ENCODE results near the gene LRRC63.
"Not testable (repeated sequence)": the region's sequence is repeated elsewhere in the genome, so short reads cannot be mapped to it uniquely, and the experiment has no call there.

The LRRC63 gene

DNA sequence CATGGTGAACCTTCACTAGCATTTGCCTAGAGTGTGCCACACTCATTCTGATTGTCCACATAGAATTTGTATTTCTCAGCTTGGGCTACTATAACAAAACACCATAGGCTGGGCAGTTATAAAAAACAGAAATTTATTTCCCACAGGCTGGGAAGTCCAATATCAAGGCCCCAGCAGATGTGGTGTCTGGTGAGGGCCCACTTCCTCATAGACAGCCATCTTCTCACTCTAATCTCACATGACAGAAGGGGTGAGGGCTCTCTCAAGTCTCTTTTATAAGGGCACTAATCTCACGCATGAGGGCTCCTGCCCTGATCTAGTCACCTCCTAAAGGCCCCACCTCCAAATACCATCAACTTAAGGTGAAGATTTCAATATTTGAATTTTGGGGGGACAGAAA lies 53.6 kb downstream of the LRRC63 start:
- no peak for DNase-seq (ENCODE audit: low read depth)

DNA sequence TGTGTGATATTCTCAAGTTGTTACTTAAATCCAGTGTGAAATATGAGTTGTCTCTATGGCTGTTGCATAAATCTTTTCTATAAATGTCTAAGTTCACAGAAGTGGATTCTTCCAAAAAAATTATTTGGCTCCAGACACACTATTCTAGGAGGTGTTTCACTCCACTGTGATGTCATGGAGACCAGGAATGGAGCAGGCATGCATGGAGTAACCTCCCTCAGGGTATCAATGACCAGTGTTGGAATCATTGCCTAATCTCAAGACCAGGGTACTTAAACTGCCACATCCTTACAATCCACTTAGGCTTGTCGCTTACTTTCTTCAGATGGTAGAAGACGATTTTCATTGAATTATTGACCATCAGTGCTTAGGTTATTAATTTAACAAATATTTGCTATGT lies 55.4 kb downstream of the LRRC63 start:
- no peak for DNase-seq (ENCODE audit: low read depth)

DNA sequence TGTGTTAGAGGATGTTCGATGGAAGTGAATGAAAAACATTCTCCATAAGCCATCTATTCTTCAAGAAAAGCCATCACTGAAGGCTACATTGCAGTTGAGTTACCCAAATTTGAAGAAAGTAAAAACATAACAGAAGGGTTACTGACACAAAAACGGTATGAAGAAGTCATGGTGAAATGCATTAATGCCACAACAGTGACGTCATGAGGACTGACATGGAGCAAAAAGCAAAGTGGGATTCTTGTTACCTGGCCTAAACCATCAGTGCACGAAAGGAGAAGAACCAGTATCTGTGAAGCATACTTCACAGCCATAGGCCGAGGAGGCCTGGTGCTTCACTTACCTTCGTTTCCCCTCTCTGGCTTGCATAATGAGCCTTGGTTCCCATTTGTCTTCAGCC lies 58.7 kb downstream of the LRRC63 start:
- DNase-seq (ENCODE audit: low read depth): no peak

DNA sequence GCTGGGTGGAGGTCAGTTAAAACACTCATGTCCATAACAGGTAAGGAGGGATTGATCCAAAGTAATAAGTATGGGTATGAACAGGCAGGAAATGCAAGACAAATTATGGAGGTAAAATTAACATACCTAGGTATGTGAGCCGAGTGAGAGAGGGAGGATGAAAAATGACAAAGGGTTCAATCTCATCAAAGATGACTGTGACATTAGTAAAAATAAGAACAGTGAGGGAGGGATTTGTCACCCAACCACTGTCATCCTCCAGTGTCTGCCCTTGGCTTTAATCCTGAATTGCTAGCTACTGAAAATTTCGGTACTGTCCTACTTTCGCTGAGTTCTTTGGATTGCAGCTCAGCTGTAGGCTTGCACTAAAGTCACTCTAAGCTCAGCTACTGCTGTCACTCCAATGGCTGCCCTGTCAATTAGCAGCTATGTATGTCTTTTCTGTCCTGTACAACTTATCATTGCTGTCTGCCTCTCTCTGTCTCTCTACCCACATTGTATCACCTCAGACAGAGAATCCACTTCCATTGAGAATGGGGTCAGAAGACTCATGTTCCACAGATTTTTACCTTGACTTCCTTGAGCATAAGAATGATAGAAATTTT lies 62.5 kb downstream of the LRRC63 start:
- no peak for DNase-seq (ENCODE audit: low read depth)

DNA sequence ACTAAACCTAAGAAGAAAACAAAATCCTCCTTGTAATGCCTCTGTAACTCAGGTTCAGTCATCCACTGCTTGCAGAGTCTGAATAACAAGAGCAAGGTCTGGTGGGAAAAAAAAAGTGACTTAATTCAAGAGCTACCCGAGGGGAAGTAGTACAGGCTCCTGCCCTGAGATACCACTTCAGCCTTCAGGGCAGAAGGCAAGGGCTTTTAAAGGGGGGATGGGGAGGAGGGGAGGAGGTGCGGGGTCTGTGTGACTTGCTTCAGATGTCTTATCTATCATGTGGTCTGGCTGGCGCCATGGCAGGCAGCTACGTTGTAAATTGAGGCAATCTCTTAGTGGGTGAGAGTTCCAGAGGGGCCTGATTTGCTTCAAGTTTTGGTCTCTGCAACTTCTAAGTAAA lies 66.7 kb downstream of the LRRC63 start:
- DNase-seq (ENCODE audit: low read depth): no peak

DNA sequence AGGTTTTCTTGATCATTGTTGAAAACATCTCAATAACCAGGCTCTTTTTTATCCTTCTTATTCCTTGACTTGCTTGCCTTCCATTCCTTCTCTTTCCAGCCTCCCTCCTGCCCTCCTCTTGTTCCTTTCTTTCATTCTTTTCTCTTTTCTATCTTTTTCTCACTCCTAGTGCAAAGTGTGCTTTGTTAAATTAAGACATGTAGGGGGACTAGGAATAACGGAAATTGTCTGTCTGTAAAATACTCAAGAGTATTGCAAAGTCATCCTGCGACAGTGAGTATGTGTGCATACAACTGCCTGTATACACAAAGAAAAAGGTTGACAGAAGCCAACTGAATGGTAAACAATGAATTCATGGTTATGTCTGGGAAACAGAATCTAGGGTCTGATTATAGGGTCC lies 70.1 kb downstream of the LRRC63 start:
- no peak for DNase-seq (ENCODE audit: low read depth)

DNA sequence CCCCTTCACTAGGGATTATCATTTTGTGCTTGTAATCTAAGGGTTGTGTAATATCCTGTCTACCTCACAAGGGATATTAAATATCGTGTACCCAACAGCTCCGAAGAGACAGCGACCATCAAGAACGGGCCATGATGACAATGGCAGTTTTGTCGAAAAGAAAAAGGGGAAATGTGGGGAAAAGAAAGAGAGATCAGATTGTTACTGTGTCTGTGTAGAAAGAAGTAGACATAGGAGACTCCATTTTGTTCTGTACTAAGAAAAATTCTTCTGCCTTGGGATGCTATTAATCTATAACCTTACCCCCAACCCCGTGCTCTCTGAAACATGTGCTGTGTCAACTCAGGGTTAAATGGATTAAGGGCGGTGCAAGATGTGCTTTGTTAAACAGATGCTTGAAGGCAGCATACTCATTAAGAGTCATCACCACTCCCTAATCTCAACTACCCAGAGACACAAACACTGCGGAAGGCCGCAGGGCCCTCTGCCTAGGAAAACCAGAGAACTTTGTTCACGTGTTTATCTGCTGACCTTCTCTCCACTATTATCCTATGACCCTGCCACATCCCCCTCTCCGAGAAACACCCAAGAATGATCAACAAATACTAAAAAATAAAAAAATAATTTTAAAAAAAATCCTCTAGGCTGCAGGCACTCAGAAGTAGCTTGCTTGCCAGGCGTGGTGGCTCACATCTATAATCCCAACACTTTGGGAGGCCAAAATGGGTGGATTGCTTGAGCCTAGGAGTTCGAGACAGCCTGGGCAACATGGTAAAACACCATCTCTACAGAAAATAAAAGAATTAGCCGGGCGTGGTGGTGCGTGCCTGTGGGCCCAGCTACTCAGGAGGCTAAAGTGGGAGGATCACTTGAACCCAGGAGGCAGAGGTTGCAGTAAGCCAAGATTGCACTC lies 72.4 kb downstream of the LRRC63 start:
- not testable (repeated sequence) for DNase-seq (ENCODE audit: low read depth)

DNA sequence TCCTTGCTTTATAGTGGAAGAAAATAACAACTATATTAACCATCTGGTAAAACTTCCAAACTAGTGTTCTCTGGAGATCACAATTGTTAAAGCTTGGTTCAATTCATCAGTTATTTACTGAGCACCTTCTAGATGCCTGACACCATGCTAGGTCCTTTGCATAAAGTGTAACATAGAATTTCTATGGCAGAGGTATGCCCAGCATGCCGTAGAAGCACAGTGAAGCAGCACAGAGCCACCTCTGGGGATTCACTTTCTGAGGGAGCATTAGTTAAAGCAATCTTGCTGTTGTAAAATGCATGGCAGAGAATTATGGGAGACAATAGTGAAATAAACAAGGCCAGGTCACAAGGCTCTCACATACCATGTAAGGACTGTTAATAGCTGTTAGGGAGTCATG lies 75.2 kb downstream of the LRRC63 start:
- DNase-seq (ENCODE audit: low read depth): no peak

DNA sequence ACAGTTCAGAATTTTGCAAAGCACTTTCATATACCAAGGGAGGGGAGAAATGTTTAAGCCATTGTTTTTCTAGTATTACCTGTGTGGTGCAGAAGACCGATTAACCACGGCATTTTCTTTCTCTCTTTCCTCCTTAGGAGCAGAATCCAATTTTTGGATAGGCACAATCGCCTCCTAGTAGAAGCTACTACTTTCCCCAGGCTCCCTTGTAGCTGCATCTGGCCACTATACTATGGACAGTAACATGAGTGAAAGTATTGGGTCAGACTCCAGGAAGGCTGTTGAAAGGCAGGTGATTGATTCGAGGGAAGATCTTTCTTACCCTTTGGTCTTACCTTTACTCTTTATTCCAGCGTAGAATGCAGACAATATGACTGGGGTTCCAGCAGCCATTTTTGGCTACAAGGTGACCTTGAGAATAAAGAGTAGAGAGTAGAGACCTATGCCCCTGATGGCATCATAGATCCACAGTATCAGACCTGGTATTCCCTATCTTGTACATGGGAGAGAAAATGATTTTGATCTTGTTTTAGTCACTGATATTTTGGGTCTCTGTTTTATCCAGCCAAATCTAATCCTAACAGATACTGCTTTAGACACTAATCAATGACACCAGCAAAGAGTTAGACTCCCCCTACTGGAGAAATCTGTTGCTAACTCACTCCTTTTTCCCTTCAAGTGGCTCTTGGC lies 77.0 kb downstream of the LRRC63 start:
- DNase-seq (ENCODE audit: low read depth): no peak

DNA sequence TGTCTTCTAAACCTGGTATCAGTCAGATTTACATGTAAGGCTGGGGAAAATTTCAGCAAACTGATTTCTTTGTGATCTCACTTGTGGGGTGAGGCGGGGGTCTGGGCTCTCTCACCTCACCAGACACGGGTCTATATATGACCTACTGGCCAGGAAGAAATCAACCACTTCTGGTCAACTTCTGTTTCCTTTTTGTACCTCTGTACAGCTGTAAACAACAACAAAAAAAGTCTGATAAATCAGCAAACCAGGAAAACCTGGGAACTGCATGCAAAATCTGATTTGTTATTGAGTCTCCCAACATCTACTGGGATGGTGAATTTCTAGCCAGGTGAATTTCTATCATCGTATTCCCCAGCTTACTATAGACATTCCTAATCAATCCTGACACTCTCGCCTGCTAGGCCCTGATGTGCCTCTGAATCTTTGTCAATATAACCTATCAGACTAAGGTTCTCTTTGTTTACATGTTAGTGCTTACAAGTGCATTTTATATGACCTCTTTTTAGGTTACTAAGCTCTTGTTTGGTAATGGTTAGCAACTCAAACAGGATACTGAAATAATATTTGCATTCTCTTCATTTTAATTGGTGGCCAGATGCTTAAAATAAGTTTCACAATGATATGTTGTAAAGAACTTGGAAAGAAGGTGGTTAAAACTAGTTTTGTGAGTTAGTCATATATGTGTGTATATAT lies 77.7 kb downstream of the LRRC63 start:
- DNase-seq (ENCODE audit: low read depth): no peak

DNA sequence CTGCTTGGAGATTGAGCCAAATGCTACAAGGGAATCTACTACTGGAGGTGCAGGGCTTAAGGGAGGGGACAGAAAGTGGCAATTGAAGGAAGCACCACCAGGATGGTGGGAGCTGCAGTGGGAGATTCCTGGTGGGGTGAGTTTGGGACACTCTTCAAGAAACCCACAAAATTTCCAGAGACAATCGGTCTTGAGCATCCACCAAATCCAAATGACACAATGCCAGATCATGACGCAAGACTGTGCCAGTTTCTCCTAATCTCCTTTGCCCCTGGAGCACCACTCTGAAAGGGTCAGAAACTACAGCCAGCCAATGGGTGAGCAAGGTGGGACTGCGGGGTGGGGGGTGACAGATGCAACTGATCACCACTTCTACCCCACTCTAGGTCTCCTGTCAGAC lies 78.7 kb downstream of the LRRC63 start:
- no peak for DNase-seq (ENCODE audit: low read depth)

DNA sequence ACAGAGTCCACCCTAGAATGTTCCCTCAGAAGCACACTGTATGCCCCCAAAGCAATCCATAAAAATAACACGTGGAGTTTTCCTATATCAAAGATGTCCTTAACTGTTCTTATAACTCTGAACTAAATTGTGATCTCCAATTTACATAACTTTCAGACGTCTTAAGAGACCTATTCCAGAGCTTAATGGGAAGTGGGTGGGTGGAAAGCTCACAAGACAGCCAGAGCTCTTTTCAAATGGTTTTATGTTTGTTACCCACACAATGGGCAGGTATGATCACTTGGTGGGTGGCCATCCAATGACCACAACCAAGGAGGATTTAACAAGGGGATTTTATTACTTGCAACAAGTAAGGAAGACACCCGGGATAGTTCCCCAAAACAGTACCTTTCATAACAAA lies 81.7 kb downstream of the LRRC63 start:
- no peak for DNase-seq (ENCODE audit: low read depth)

DNA sequence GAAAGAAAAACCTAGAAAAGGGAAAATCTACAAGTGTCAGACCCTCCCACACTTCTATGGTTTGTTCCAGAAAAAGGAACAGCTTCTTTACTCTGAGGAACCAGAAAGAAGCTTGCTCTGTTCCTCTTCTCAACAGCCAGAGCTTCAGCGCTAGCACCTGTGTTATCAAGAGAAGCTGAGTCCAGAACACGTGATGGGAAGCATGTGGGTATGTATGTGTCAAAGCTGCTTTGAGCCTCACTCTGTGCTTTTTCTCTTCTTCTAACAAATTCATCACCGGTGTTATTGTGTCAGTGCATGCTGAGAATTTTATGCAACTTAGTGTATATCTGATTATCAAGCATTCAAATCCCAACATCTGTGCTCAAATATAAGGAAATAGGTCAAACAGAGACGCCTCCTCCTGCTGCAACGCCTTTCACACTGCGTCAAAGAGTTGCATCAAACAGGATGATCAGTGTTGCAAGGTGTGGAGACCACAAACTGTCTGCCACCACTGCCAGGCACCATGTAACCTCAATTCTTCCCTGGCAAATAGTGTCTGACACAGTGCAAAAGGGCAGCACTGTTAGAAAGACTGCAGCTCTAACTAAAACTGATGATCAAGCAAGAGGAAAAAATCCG lies 83.9 kb downstream of the LRRC63 start:
- no peak for DNase-seq (ENCODE audit: low read depth)

DNA sequence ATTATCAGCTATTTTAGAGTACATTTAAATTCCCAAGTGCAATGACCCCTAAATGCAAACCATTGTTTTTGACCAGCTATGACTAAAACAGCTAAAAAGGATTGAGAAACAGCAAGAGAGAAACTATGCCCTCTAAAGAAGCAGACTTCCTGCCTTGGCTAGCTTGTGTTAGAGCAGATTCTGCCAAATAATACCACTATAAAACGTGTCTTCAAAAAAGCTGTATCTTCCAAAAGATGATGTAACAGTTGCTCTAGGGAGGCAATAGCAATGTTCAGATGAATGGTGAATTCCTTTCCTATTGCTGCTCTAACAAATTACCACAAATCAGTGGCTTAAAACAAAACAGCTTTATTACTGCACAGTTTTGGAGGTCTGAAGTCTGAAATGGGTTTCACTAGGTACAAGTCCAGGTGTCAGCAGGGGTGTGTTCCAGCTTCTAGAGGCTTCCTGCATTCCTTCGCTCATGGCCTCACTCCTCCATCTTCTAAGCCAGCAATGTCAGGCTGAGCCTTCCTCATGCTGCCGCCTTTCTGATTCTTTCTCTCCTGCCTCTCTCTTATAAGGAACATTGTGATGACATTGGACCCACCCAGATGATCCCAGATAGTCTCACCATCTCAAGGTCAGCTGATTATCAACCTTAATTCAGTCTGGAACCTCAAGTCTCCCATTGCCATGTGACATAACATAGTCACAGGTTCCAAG lies 84.5 kb downstream of the LRRC63 start:
- DNase-seq (ENCODE audit: low read depth): no peak

DNA sequence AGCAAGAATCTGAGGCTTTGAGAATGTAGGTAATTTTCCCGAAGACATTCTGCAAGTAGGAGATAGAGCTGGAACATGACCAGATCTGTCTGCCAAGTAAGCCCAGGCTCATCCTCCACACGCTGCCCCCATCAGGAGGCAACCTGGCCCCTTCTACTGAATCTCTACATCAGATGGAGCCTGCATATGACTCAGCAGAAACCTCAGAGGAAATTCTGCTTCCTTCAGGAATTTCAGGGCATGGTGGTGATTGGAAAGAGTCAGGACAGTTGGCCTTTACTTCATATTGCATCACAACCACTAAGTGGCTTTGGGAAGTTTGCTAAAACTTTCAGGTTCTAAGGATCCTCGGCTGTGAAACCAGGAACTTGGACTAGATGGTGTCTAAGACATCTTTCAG lies 85.2 kb downstream of the LRRC63 start:
- DNase-seq (ENCODE audit: low read depth): no peak

DNA sequence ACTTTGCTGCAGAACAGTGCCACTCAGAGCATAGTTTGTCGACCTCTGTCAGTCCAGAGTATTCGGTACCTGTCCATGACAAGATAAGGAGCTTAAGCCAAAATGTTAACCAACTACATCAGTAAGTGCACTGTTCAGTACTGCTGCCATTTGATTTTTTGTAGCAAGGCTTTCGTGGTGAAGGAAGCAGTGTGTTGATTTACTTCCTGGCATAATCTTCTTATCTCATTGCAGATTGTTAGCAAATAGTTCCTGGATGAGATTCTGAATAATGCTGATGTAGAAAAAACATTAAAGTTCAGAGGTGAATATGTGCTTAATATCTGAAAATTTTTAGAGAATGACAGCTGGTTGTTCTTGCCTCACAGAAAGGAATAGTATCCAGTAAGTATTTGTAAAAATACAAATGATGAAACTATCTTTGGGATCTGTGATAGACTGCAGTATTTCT lies 85.7 kb downstream of the LRRC63 start:
- no peak for DNase-seq (ENCODE audit: low read depth)

DNA sequence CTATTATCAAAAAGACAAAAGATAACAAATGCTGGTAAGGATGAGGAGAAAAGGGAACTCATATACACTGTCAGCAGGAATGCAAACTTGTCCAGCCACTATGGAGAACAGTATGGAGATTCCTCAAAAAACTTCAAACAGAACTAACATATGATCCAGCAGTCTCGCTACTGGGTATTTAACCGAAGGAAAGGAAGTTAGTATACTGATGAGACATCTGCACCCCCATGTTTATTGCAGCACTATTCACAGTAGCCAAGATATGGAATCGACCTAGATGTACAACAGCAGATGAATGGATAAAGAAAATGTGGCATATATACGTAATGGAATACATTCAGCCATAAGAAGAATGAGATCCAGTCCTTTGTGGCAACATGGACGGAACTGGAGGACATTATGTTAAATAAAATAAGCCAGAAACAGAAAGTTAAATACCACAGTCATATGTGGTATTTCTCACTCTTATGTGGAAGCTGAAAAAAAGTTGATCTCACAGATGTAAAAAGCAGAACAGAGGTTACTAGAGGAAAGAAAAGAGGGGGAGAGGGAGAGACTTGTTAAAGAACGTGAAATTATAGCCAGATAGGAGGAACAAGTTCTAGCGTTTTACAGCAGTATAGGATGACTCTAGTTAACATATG lies 92.1 kb downstream of the LRRC63 start:
- no peak for DNase-seq (ENCODE audit: low read depth)

DNA sequence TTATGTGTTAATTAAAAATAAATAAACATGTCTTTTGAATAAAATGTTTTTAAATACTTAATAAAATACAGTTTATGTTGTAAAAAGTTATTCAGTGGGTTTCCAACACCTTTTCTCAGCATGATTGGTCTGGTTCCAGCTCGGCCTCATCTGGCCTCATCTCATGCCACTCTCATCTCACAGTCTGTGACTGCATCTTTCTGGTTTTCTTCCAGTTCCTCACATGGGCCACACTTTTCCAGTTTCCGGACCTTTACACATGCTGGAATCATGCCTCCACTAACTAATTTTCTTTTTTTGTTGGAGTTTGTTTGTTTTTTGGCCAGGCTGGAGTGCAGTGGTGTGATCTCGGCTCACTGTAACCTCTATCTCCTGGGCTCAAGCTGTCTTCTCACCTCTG lies 92.8 kb downstream of the LRRC63 start:
- no peak for DNase-seq (ENCODE audit: low read depth)

DNA sequence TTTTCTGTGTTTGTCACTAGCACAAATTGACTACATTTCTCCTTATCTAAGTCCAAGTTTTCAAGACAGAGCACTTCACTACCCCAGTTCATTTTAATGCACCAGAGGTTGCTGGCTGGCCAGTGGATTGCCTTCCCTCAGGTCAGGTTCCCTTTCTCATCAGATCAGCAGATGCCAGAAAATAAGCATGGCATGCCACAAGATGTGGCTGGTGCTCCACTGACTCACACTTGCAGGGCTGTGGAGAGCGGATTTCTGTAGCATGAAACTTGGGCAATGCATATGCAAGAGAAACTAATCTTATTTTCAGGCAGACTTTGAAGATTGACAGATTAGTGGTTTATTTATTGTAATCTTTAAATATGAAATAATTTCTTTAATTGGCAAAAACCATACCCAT lies 95.8 kb downstream of the LRRC63 start:
- DNase-seq (ENCODE audit: low read depth): no peak

DNA sequence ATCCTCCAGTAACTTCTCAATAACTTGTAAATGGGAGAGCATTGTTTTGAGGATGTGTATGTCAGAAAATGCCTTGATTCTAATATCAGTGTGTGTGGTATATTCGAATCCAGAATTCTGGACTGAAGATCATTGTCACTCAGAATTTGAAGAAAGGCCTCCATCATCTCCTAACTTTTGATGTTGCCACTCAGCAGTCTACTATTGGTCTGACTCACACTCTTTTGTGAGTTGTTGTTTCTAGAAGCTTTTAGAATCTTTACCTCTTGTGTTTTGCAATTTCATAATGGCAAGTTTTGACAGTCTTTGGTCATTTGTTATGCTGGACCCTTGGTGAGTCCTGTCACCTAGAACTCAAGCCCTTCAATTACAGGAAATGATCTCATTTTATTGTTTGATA lies 98.3 kb downstream of the LRRC63 start:
- DNase-seq (ENCODE audit: low read depth): no peak

DNA sequence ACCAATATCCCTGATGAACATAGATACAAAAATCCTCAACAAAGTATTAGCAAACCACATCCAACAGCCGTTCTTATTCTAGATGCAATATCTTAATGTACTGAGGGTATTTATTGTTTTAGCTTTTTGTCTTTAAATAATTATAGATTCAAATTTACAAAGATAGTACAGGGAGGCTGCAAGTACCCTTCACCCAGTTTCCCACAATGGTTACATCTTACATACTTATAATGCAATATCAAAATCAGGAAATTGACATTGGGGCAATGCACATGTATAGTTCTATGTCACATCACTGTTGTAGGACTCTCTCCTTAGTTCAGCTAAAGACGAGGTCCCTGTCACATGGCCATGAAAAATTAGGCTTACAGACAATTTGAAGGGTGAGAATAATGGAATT lies 99.5 kb downstream of the LRRC63 start:
- no peak for DNase-seq (ENCODE audit: low read depth)
